ENCODE data around the gene KRTAP10-5.
"Not testable (repeated sequence)": the region's sequence is repeated elsewhere in the genome, so short reads cannot be mapped to it uniquely, and the experiment has no call there.

The KRTAP10-5 gene

GRCh38 chr21:44609193-44609592 lies 28.8 kb upstream of the KRTAP10-5 start:
- Histone ChIP-seq H3K4me3 (ENCODE audit: low read length) (no peak overlapping the region), H3K36me3 (ENCODE audit: control insufficient read depth, low read depth, low read length) (no peaks in the 10 kb centered on the region), H3K9me3 (ENCODE audit: control insufficient read depth, low read depth, low read length) (peaks cover 4% of the 10 kb centered on the region), H3K4me1 (ENCODE audit: control insufficient read depth, low read depth, low read length) (no peaks in the 10 kb centered on the region), H3K27ac (ENCODE audit: low read length) (no peak overlapping the region), H3K9ac (ENCODE audit: low read length) (no peak overlapping the region), H3K27me3 (ENCODE audit: control insufficient read depth, insufficient read depth, low read length) (no peaks in the 10 kb centered on the region)

GRCh38 chr21:44606495-44606894 lies 26.1 kb upstream of the KRTAP10-5 start:
- Histone ChIP-seq H3K36me3 (ENCODE audit: control insufficient read depth, low read depth, low read length) (no peaks in the 10 kb centered on the region), H3K27ac (ENCODE audit: low read length) (no peak overlapping the region), H3K9me3 (ENCODE audit: control insufficient read depth, low read depth, low read length) (peaks cover 2% of the 10 kb centered on the region), H3K4me3 (ENCODE audit: low read length) (no peak overlapping the region), H3K9ac (ENCODE audit: low read length) (no peak overlapping the region), H3K4me1 (ENCODE audit: control insufficient read depth, low read depth, low read length) (no peaks in the 10 kb centered on the region), H3K27me3 (ENCODE audit: control insufficient read depth, insufficient read depth, low read length) (no peaks in the 10 kb centered on the region)

GRCh38 chr21:44603911-44604310 lies 23.5 kb upstream of the KRTAP10-5 start:
- Histone ChIP-seq H3K27me3 (ENCODE audit: control insufficient read depth, insufficient read depth, low read length) (no peaks in the 10 kb centered on the region), H3K9me3 (ENCODE audit: control insufficient read depth, low read depth, low read length) (no peaks in the 10 kb centered on the region), H3K27ac (ENCODE audit: low read length) (no peak overlapping the region), H3K36me3 (ENCODE audit: control insufficient read depth, low read depth, low read length) (no peaks in the 10 kb centered on the region), H3K9ac (ENCODE audit: low read length) (no peak overlapping the region), H3K4me3 (ENCODE audit: low read length) (no peak overlapping the region), H3K4me1 (ENCODE audit: control insufficient read depth, low read depth, low read length) (no peaks in the 10 kb centered on the region)

- Histone ChIP-seq H3K9me3 (ENCODE audit: control insufficient read depth, low read depth, low read length) (no peaks in the 10 kb centered on the region), H3K27ac (ENCODE audit: low read length) (no peak overlapping the region), H3K4me3 (ENCODE audit: low read length) (no peak overlapping the region), H3K27me3 (ENCODE audit: control insufficient read depth, insufficient read depth, low read length) (no peaks in the 10 kb centered on the region), H3K4me1 (ENCODE audit: control insufficient read depth, low read depth, low read length) (peaks cover 3% of the 10 kb centered on the region), H3K9ac (ENCODE audit: low read length) (no peak overlapping the region), H3K36me3 (ENCODE audit: control insufficient read depth, low read depth, low read length) (no peaks in the 10 kb centered on the region)
Measured at GRCh38 chr21:44603109-44603875, 22.9 kb upstream of the KRTAP10-5 start.

GRCh38 chr21:44602463-44602850 lies 22.1 kb upstream of the KRTAP10-5 start:
- Histone ChIP-seq H3K27ac (ENCODE audit: low read length) (no peak overlapping the region), H3K4me3 (ENCODE audit: low read length) (no peak overlapping the region), H3K9ac (ENCODE audit: low read length) (no peak overlapping the region), H3K27me3 (ENCODE audit: control insufficient read depth, insufficient read depth, low read length) (no peaks in the 10 kb centered on the region), H3K9me3 (ENCODE audit: control insufficient read depth, low read depth, low read length) (no peaks in the 10 kb centered on the region), H3K36me3 (ENCODE audit: control insufficient read depth, low read depth, low read length) (no peaks in the 10 kb centered on the region), H3K4me1 (ENCODE audit: control insufficient read depth, low read depth, low read length) (peaks cover 8% of the 10 kb centered on the region)

GRCh38 chr21:44601596-44602462 lies 21.4 kb upstream of the KRTAP10-5 start:
- H3K36me3 ChIP-seq (ENCODE audit: control insufficient read depth, low read depth, low read length), result no peaks in the 10 kb centered on the region
- H3K4me1 ChIP-seq (ENCODE audit: control insufficient read depth, low read depth, low read length), result peaks cover 8% of the 10 kb centered on the region
- H3K27ac ChIP-seq (ENCODE audit: low read length), result no peak overlapping the region
- H3K4me3 ChIP-seq (ENCODE audit: low read length), result no peak overlapping the region
- no peak overlapping the region for H3K9ac ChIP-seq (ENCODE audit: low read length)
- H3K9me3 ChIP-seq (ENCODE audit: control insufficient read depth, low read depth, low read length), result no peaks in the 10 kb centered on the region
- H3K27me3 ChIP-seq (ENCODE audit: control insufficient read depth, insufficient read depth, low read length), result no peaks in the 10 kb centered on the region

GRCh38 chr21:44601091-44601490 lies 20.7 kb upstream of the KRTAP10-5 start:
- H3K4me3 ChIP-seq (ENCODE audit: low read length); H3K9me3 ChIP-seq (ENCODE audit: control insufficient read depth, low read depth, low read length); H3K4me1 ChIP-seq (ENCODE audit: control insufficient read depth, low read depth, low read length); H3K9ac ChIP-seq (ENCODE audit: low read length); H3K36me3 ChIP-seq (ENCODE audit: control insufficient read depth, low read depth, low read length); H3K27me3 ChIP-seq (ENCODE audit: control insufficient read depth, insufficient read depth, low read length); H3K27ac ChIP-seq (ENCODE audit: low read length): not testable (repeated sequence)

- H3K4me1 ChIP-seq (ENCODE audit: control insufficient read depth, low read depth, low read length); H3K9me3 ChIP-seq (ENCODE audit: control insufficient read depth, low read depth, low read length); H3K4me3 ChIP-seq (ENCODE audit: low read length); H3K36me3 ChIP-seq (ENCODE audit: control insufficient read depth, low read depth, low read length); H3K9ac ChIP-seq (ENCODE audit: low read length); H3K27me3 ChIP-seq (ENCODE audit: control insufficient read depth, insufficient read depth, low read length); H3K27ac ChIP-seq (ENCODE audit: low read length): not testable (repeated sequence)
Measured at GRCh38 chr21:44600118-44600978, 19.9 kb upstream of the KRTAP10-5 start, which contains the start of gene KRTAP10-7. TSS of gene KRTAP10-7 (plus strand) at chr21:44600597. CDS start at chr21:44600622, 25 bp downstream.

- Histone ChIP-seq H3K36me3 (ENCODE audit: control insufficient read depth, low read depth, low read length) (no peaks in the 10 kb centered on the region), H3K4me1 (ENCODE audit: control insufficient read depth, low read depth, low read length) (peaks cover 8% of the 10 kb centered on the region), H3K4me3 (ENCODE audit: low read length) (no peak overlapping the region), H3K27ac (ENCODE audit: low read length) (no peak overlapping the region), H3K9ac (ENCODE audit: low read length) (no peak overlapping the region), H3K9me3 (ENCODE audit: control insufficient read depth, low read depth, low read length) (no peaks in the 10 kb centered on the region), H3K27me3 (ENCODE audit: control insufficient read depth, insufficient read depth, low read length) (no peaks in the 10 kb centered on the region)
Measured at GRCh38 chr21:44599264-44600029, 19.0 kb upstream of the KRTAP10-5 start.

- no peak overlapping the region for H3K4me3 ChIP-seq (ENCODE audit: low read length)
- peak overlapping the region; percentile 34 for H3K9ac ChIP-seq (ENCODE audit: low read length)
- H3K4me1 ChIP-seq (ENCODE audit: control insufficient read depth, low read depth, low read length), result peaks cover 18% of the 10 kb centered on the region
- H3K27me3 ChIP-seq (ENCODE audit: control insufficient read depth, insufficient read depth, low read length), result no peaks in the 10 kb centered on the region
- H3K27ac ChIP-seq (ENCODE audit: low read length), result peak overlapping the region; percentile 35
- no peaks in the 10 kb centered on the region for H3K9me3 ChIP-seq (ENCODE audit: control insufficient read depth, low read depth, low read length)
- H3K36me3 ChIP-seq (ENCODE audit: control insufficient read depth, low read depth, low read length), result no peaks in the 10 kb centered on the region
Measured at GRCh38 chr21:44598061-44598460, 17.7 kb upstream of the KRTAP10-5 start.
